GM18519 (cell line): ENCODE measurements around the gene ARID5A.
A peak's percentile ranks its signal among the peaks of the same experiment; 100 is the strongest.

Experiments
- ATAC-seq: cut with Tn5 transposase; IDR thresholded peaks from one replicate; pipeline ENCODE4 v1.9.1; 2021; ENCODE audit warnings: mild to moderate bottlenecking, moderate library complexity; ENCODE audit not compliant: unreplicated experiment, low FRiP score

ARID5A gene

GRCh38 chr2:96526101-96526591, 10.4 kb upstream of the ARID5A start:
- no peak for ATAC-seq

GRCh38 chr2:96526615-96527285, 9.8 kb upstream of the ARID5A start:
- ATAC-seq, result no peak

- no peak for ATAC-seq
These were observed 9.1 kb upstream of the ARID5A start for GRCh38 chr2:96527286-96528005.

- ATAC-seq, result no peak
These were observed 8.4 kb upstream of the ARID5A start for GRCh38 chr2:96528006-96528699.

- no peak for ATAC-seq
These were observed 7.7 kb upstream of the ARID5A start for GRCh38 chr2:96528700-96529375.

GRCh38 chr2:96529376-96530143, 7.0 kb upstream of the ARID5A start:
- no peak for ATAC-seq

- ATAC-seq, result no peak
These were observed 6.5 kb upstream of the ARID5A start for GRCh38 chr2:96530144-96530430.

GRCh38 chr2:96530474-96531357, 5.8 kb upstream of the ARID5A start:
- ATAC-seq, result no peak

- ATAC-seq, result no peak
These were observed 5.2 kb upstream of the ARID5A start for GRCh38 chr2:96531366-96531765.

- ATAC-seq, result no peak
These were observed 4.6 kb upstream of the ARID5A start for GRCh38 chr2:96531872-96532505.

GRCh38 chr2:96532641-96533291, 3.8 kb upstream of the ARID5A start:
- no peak for ATAC-seq

- ATAC-seq, result no peak
These were observed 3.1 kb upstream of the ARID5A start for GRCh38 chr2:96533292-96534073.

GRCh38 chr2:96534141-96534540, 2.4 kb upstream of the ARID5A start:
- ATAC-seq, result no peak

- ATAC-seq, result no peak
These were observed 1.8 kb upstream of the ARID5A start for GRCh38 chr2:96534701-96535181.

GRCh38 chr2:96535331-96535730, 1.2 kb upstream of the ARID5A start:
- ATAC-seq, result no peak

- ATAC-seq, result peak; percentile 30
These were observed 648 bp downstream of the ARID5A start for GRCh38 chr2:96537066-96537733.
